Measurements from ENCODE around the gene TNFSF11.

Gene TNFSF11

DNA sequence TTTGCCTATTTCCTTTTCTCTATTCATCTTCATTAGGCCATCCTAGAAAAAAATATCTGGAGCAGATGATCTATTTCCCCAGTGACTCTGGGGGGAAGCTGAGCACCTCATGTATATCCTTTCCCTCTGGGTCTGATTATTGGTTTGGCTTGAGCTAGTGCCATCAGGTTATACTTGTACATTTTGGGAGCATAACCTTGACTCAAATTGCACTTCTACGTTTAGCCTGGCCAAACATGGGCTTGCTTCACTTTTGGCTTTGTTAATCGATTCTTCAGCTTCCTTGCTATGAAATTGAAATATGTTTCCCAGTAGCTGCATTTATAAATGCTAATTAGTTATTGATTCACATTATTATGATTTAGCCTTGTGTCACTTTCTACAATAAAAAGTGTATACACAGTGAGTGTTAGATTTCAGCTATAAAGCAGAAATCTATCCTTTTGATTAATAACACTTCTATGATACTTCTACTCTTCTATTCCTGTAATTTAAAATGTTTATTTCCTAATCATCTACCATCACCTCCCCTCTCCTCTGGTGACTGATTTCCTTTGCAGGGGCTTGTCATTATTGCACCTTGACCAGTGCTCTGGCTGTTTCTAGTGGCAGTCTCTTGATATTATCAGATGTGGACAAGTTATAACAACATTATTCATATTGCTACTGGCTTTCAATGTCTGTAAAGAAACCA, 37.3 kb downstream of the TNFSF11 start:
- no peak for DNase-seq (ENCODE audit: low read depth in 3 of 3)

DNA sequence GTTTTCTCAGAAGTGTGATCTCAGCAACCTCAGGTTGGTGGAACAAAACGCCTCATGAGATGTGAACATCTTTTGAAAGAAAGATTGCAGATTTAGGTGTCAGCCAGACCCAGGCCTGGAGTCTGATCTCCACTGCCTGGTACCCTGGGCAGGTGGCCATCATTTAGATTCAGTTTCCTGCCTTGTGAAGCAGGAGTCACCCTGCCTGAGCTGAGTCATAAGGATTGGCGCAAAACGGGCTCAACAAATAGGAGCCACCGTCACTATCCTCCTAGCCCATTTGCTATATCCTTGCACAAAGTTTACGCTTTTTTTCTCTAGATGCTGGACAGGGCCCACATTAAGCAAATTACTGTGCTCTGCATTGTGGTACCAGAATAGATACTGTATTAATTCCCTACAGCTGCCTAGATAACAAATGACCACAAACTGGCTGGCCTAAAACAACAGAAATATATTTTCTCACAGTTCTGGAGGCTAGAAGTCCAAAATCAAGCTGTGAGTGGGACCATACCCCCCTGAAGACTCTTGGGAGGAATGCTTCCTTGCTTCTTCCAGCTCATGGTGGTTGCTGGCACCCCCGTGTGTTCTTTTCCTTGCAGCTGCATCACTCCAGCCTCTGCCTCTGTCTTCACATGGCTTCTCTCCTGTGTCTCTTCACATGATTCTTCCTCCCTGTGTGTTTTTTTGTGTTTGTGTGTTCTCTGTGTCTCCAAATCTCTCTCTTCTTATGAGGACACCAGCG, 38.2 kb downstream of the TNFSF11 start:
- no peak for DNase-seq (ENCODE audit: low read depth in 3 of 3)

DNA sequence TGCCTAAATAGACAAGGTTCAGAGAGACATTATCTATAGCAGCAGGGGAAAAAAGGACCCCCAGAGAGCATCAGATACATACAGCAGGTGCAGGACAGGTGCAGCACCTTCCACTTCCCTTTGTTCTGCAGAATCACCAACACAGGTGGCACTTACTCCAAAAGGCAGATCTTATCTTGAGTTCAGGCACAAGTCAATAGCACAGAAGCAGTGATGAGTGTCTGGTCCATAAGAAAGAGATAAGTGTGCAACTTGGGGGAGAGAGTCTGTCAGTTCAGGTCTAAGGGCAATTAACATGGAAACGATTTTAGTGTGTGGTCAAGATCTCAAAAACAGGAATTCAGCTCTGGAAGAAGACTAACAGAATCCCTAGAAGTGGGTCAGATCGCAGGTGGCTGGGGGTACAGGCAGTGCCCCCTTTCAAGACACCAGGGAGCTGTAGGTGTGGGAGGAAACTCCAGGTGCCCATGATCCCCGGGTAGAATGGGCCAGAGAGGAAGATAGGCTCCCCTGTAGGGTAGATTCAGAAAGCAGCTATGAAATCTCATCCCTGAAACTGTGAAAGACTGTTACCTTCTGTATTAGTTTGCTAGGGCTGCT, 40.6 kb downstream of the TNFSF11 start:
- no peak for DNase-seq (ENCODE audit: low read depth in 3 of 3)

DNA sequence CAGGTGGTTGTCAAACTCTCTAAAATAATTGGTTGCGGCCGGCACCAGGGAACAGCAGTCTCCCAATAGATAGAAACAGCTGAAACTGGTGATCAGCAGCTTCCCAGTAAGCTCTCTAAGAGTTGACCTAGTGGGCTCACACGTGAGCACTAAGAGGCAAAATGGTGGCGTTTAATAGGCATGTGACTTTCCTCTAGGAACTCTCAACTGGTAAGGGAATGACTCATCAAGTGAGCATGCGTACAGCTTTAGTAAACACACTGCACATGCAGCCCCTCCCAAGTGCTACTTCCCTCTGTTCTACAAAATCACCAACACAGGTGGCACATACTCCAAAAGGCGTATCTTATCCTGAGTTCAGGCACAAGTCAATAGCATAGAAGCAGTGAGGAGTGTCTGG, 41.7 kb downstream of the TNFSF11 start:
- no peak for DNase-seq (ENCODE audit: low read depth in 3 of 3)

DNA sequence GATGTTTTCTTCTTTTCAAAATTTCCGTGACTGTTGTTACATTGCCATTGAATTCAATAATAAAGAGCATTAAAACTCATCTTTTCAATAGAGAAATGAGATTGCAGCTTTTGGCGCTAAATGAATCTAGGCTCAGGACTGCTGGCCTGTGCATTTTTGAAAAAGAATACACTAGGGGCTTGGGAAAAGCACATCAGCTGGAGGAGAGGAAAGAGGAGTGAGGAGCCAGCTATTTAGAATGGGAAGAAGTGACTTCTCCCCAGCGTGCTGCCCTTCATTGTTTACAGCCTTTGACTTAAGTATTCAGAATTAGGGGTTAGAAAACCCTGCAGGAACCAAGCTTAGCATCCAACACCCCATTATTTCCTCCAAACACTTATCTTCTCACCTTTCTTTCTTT, 43.3 kb downstream of the TNFSF11 start:
- no peak for DNase-seq (ENCODE audit: low read depth in 3 of 3)

DNA sequence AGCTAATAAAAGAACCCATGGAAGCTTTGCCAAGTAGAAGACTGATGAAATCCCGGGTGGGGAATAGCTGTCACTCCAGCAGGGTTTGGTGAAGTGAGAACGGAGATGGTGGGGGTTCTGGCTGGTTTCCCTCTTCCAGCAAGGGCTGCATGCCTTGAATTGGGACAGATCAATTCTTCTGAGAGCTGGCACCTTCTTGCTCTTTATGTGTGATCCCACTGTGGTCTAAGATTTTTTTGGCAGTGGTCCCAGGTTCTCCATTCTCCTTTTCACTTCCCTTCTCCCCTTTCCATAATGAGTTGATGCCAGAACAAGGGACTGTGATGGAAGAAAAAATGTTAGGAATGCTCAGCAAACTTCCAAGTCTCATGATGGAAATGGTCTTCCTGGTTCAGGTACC, 50.0 kb downstream of the TNFSF11 start:
- DNase-seq (ENCODE audit: low read depth in 3 of 3): no peak

DNA sequence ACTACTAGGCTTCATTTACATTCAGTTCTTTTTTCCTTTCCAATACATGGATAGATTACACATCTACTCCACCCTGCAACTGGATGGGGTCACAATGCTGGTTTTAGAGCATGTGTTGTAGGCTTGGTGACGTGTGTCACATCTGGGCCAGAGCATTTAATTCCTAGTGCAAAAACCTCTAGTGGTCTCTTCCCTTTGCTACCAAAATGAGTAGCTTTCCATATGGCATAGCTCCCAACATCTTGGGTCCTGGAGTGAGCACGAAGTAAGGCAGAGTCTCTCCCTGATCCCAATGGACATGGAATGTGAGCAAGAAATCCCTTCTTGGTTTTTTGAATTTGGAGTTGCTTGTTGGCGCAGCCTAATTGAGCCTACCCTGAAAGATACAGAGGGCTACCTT, 51.7 kb downstream of the TNFSF11 start:
- no peak for DNase-seq (ENCODE audit: low read depth in 3 of 3)

DNA sequence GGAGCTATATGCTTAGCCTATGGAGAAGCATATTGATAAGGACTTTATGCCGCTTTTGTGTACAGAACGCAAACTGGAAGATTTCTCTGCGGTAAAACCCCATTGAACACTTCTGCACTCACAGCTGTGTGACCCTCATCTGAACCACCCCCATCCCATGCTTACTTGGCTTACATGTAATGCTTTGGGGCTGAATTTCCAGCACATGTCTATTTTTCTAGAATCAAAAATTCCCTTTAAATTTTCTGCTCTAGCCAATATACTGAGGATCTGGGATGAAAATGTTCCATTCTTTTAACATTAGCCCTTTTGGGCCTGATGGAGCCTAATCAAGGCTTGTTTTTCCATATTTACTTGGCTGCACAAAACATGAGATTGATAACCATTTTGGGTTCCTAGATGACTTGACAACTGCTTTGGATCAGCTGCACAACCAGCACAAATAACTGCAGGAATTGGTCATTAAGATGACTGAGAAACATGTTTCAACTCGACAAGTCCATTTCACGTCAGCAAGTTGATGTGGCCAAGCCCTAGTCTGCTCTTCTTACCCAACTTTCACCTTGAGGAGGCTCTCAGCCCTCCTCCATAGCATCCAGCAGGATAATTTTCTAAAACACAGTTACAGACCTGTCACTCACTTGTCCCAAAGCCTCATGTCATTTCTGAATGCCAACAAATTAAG, 52.4 kb downstream of the TNFSF11 start:
- DNase-seq (ENCODE audit: low read depth in 3 of 3): no peak

DNA sequence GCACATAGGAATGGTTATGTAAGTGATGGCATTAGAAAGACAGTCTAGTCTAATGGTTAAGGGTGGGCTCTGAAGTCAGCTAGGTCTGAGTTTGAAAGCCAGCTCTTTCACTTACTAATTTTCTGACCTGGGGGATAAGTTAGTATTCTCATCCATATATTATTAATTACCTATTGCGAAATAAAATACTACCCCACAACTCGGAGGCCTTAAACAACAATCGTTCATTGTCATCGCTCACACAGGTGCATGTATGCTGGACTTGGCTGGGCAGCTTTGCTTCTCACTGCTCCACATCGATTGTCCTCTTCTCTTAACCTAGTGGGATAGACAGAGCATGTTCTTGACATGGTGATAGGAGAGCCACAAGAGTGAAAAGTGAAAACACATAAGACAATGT, 54.7 kb downstream of the TNFSF11 start:
- no peak for DNase-seq (ENCODE audit: low read depth in 3 of 3)

DNA sequence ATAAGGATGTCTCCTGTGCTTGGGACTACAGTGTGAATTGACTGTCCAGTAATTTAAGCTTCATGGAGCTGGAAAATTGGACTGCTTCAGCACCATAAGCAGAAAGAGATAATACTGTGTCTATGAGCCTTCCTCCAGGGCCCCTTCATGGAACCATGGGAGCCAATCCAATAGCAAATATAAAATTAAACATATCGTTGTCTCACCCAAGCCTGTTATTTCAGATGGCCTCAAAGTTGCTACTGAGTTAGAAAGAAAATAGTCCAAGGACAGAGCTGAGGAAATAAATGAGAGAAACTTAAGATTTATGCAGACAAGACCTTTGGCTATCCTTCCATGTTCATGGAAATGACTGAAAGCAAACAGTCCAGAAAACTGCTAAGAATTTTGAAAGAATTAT, 57.2 kb downstream of the TNFSF11 start:
- DNase-seq (ENCODE audit: low read depth in 3 of 3): no peak

DNA sequence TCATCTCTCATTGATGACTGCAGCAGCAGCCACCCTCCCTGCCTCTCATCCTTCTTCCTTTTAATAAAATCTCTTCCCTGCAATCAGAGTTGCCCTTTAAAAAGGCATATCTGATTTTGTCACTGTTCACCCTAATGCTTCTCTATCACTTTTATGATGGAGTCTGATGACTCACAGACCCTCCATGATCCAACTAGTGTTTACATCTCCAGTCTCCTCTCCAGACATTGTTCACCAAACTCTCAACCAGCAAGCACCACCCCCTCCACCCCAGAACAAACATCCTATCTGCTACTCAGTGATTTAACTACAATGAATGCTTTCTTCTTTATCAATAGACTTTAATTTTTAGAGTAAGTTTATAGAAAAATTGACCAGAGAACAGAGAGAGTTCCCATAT, 59.5 kb downstream of the TNFSF11 start:
- DNase-seq (ENCODE audit: low read depth in 3 of 3): no peak

DNA sequence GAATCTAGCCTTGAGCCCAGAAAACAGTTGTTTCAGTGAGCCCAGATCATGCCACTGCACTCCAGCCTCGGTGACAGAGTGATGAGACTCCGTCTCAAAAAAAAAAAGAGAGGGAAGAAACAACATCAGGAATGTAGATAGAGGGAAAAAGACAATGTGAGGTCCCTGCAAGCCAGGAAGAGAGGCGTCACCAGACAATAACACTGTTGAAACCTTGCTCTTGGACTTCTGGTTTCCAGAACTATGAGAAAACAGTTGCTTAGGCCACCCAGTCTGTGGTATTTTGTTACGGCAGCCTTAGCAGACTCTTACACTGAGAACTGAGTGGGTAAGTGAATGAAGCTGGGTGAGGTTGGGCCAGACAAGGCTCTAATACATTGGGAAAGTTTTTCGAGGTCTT, 64.1 kb downstream of the TNFSF11 start:
- DNase-seq (ENCODE audit: low read depth in 3 of 3): no peak

DNA sequence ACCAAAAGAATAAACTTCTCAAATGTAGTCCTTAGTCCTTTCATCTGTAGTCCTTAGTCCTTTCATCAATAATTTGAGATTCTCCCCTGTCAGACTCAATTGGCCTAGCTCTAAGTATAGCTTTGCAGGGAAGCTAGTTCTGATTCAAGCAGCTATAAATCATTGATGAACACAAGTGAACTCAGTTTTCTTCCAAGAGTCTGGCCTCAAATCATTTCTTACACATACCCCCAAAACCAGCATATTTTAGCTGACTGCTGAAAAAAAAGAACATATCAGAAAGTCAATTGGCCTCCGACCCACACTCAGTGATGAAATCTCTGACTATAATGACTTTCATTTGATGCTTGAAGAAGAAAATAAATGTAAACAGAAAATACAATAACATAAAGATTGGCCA, 64.9 kb downstream of the TNFSF11 start:
- DNase-seq (ENCODE audit: low read depth in 3 of 3): no peak

DNA sequence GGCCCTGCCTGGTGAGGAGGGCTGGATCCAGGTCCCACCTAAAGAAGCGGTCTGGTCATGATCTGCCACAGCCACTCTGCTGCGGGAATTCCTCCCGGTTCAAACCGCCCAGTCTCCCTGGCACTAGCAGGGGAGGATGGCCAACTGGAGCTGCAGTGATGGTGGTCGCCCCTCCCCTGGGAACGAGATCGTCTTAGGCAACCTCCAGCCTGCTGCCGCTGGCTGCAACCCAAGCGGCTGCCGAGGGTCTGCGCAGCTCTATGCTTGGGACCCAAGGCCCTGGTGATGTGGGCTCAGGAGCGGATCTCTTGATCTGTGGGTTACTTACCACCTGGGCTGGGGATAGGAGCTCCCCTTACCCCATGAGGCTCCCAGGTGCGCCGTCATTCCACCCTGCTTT, 69.1 kb downstream of the TNFSF11 start:
- no peak for DNase-seq (ENCODE audit: low read depth in 3 of 3)

DNA sequence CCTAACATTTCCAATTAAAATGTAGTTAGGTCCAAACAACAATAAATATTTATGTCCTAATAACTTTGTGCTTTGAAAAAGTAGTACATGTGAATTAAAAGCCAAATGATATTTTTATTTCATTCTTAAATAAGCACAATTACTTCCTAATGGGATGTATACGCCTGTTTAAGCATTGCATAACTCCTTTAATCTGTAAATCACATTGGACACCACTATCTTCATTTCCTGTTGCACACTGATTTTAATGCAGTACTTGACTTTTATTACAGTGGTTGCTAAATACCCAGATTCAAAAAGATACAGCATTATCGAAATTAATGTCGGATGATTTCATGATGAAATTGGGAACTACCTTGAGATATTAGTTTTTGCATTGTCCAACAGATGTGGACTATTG, 70.9 kb downstream of the TNFSF11 start:
- no peak for DNase-seq (ENCODE audit: low read depth in 3 of 3)

DNA sequence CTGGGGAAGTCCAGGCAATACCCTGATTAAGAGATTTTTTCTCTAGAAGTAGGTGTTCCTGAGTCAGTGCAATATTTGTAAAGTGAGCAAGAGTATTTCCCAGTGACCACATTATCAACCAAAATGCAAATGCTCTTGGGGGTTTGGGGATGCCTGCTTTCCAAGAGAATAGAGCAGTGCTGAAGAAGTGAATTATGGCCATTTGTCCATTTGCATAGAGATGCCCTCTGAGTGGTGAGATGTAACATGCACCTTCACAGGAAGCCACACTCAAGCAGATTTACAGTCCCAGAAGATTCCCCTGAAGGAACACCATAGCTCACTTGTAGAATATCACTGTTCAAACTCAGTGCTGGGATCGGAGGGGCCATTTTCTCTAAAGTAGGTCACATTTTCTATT, 71.8 kb downstream of the TNFSF11 start:
- DNase-seq (ENCODE audit: low read depth in 3 of 3): no peak

DNA sequence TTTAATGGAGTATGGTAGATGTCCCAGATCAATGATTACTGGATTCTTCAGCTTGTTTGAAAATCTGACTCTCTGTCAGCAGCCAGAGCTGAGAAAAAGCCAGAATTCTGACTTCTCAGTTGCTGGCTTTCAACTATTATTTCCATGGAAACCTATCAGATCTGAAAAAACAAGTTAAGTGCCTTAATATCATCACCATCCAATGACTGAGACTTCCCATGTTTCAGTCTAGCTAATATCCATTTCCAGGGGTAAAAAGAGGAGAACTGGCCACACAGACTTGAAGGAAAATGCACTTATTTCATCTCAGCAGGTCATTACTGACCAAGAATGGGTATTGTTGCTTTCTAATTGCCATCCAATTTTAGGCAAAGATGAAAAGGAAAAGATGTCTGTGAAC, 75.2 kb downstream of the TNFSF11 start:
- DNase-seq (ENCODE audit: low read depth in 3 of 3): no peak

DNA sequence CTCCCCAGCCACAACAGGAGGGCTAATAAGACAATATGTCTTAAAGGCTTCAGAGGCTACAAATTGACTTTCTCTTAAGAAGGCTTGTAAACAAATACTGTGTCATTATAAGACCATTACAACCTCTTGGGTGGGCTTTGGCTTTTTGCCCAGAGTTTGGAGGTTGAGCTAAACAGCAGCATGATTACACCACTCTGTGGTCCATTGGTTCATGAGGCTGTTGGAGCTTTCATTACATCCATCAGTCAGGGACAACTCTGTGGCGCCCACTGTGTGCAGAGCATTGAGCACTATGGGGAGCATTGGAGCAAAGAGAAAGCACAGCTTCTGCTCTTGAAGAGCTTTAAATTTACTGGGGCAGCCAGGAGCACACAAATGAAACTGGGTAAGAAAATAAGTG, 75.9 kb downstream of the TNFSF11 start:
- DNase-seq (ENCODE audit: low read depth in 3 of 3): no peak

DNA sequence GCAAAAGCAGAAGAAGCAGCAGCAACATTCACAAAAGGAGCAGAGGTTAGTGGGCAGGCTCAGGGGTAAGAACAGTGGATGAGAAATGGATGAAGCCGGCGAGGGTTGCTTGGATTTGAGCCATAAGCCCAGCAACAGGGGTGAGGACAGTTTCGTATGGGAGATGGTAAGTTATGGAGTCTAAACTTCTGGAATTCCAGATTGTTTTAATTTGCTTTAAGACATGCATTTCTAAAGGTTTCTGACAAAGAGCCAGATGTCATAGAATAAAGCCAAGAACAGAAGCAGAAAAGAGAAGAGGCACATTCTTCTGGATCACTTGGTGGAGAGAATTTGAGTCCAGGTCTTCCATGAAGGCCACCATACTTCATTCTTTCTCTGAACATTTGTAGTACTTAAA, 76.6 kb downstream of the TNFSF11 start:
- DNase-seq (ENCODE audit: low read depth in 3 of 3): no peak

DNA sequence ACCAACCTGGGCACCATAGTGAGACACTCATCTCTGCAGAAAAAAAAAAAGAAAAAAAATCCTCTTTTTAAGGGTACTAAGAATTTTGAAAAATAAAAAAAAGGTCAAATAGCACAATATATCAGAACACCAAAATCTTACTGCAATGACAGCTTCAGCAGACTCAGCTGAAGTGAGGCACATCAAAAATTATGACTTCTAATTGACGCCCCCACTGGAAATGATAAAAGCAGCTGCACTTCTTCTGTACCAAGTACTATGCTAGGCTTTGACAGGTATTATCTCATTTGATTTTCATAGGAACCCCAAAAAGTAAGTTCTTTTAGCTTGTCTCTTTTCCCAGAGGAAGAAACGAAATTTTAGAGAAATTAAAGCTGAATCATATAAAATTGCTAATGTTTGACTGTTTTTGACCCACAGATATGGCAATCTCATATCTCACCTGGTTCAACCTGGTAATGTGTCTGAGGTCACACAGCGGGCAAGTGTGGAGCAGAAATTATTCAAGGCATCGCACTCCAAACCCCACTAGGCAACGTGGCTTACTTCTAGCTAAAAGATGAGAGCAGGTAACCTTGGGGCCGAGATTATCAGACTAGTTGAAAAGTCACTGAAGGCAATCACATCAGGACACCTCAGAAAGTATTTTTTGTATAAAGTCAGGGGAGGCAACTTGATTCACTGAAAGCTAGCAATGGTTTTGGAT, 78.1 kb downstream of the TNFSF11 start:
- DNase-seq (ENCODE audit: low read depth in 3 of 3): no peak

DNA sequence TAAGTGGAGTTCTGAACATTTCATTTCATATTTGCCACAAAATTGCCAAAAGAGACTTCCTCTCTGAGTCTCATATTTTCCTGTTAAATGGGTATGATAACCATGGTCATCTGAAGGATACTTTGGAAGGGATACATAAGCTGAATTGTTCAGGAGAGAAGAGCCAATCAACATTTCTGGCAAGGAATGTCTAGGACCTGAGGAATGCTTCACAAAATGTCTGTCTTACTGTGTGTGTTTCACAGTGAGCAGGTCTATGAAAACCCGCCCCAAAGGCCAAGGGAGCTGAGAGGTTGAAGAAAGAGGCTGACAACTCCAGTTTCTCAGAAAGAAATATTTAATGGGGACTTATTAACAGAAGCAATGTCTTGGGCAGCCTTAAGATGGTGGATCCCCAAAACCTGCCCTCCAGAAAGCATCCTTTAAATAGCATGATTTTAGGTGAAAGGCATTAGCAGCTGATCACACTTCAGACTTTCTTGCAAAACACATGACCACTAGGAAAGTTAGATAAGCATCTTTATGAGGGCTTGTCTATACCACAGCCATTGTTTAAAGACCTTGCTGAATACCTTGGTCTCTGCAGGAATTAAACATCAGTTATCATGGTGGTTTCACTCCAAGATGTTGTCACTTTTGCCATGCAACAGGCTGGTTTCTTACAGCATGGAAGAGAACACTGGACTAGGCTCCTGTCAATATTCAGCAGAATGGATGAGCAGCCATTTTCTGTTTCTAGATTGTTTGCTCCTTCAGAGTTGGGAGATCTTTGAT, 78.9 kb downstream of the TNFSF11 start:
- DNase-seq (ENCODE audit: low read depth in 3 of 3): no peak
